HG02798 (cell line): Measurements from ENCODE around the gene TTC12.

Source experiments
- ATAC-seq: cut with Tn5 transposase; IDR thresholded peaks from one replicate; pipeline ENCODE4 v1.9.1; 2021; ENCODE audit warnings: mild to moderate bottlenecking; ENCODE audit not compliant: unreplicated experiment, poor library complexity

Gene TTC12

DNA sequence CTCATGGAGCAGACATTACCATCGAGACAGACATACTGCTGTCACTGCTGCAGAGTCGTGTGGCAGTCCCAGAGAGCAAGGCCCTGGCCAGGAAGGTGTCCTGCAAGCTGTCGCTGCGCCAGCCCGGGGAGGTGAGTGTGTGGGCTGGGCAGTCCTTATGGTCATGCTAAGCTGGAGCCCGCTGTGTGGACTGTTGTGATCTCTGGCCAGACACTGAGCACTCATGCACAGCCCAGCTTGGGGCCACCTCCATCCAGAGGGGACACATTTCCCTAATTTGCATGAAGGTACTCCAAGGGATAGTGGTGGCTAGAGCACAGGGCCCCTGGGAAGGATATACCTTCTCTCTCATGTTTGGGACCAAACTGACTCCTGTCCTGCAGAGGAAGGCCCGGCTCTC lies 82.8 kb downstream of the TTC12 start:
- ATAC-seq, result no peak

GRCh38 chr11:113397821-113398220 lies 83.4 kb downstream of the TTC12 start:
- no peak for ATAC-seq

- ATAC-seq, result no peak
Observed at GRCh38 chr11:113398669-113399430, 84.5 kb downstream of the TTC12 start.

GRCh38 chr11:113400631-113401230 lies 86.3 kb downstream of the TTC12 start:
- ATAC-seq, result no peak

DNA sequence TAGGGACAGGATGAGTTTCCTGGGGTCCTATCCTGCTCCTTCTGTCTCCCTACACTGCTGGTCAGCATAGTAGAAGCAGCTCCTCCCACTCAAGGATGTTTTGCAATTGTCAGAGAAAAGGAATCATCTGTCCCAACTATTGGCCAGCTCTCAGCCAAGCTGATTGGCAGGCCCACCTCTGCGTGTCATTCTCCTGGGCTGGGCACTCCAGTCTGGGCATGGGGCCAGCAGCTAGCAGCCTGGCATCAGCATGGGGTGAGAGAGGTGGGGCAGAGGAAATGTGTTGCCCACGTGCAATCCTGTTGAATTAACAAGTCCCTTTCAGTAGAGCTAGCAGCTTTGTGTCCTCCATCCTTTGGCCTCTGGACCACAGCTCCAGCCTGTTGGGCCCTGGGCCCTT lies 87.3 kb downstream of the TTC12 start:
- ATAC-seq, result no peak

DNA sequence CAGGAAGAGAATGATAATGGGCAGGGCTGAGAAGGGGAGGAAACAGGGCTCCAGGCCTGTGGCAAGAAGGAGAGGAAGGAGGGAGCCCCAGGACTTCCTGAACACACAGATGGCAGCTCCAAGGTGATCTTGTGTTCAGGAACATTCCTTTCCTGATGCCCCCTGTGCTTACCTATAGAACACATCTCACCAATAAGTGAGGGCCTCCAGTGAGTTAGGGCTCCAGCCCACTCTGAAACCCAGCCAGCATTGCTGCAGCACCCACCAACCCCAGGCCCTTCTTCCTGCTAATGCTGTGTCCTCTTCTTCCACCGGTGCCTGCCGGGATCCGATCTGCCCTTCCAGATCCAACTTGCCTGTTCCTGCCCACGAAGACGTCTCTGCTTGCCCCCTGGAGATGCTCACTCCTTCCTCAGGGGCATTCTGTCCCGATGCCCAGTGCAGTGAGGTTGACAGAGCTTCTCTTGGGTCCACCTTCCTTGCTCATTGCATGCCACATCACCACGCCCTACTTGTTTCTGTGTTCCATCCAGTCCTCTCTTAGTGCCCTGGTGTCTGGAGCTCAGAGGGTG lies 90.6 kb downstream of the TTC12 start:
- no peak for ATAC-seq

GRCh38 chr11:113405724-113406478 lies 91.5 kb downstream of the TTC12 start:
- ATAC-seq, result no peak

GRCh38 chr11:113407163-113407562 lies 92.8 kb downstream of the TTC12 start:
- no peak for ATAC-seq

DNA sequence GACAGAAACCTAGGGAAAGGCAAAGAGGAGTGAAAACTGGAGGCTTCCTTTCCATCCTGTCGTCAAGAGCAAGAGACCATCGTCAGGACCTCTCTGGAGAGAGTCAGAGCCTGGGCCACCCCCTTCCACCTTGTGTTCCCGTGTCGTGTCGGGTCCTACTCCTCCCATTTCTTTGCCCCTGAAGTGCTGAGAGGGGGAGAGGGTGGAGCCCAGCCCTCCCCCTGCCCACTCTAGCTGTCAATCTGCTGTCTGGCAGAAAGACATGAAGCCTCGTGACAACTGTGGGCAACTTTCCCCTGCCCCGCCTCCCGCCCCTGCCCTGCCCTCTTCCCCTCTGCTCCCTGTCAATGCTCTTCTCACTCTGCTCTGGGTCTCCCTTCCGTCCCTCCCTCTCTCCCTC lies 93.8 kb downstream of the TTC12 start:
- ATAC-seq, result no peak

- no peak for ATAC-seq
Observed at GRCh38 chr11:113408887-113409286, 94.5 kb downstream of the TTC12 start.

- ATAC-seq, result no peak
Observed at GRCh38 chr11:113409526-113409925, 95.1 kb downstream of the TTC12 start.

DNA sequence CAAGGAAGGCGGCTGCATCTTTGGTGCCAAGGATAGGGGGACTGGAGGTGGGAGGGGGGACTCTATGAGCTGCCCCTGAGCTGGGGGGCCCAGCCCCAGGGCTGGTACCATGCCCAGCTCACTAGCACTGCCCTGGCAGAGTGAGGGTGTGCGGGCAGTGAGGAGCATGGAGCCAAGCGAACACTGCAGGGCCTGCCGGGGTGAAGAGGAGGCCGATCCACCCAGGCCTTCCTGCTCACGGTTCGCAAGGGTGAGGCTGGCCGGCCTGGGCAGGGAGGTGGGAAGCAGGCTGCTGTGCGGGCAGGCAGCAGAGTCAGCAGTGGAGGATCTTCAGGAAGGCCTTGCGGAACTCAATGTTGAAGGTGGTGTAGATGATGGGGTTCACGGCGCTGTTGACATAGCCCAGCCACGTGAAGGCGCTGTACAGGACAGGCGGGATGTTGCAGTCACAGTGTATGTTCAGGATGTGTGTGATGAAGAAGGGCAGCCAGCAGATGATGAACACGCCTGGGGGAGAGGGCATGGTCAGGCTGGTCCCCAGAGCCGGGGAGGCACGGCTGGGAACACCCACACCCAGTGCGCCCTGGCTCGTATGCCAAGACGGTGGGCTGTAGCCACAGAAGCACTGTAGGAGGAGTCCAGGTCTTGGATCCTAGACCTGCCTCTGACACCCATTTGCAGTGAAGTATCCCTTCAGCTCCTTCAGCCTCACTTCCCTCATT lies 96.2 kb downstream of the TTC12 start:
- ATAC-seq, result no peak

GRCh38 chr11:113411536-113411935 lies 97.2 kb downstream of the TTC12 start:
- no peak for ATAC-seq

DNA sequence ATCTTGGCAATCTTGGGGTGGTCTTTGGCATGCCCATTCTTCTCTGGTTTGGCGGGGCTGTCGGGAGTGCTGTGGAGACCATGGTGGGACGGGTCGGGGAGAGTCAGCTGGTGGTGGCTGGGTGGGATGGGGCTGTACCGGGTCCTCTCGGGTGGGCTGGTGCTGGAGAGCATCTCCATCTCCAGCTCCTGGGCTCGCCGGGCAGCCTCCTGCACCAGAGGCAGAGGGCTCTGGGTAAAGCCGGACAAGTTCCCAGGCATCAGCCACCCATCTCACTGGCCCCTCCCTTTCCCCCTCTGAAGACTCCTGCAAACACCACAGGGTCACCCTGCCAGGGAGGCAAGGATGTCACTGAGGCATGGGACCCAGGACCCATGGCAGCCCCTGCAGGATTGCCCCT lies 98.3 kb downstream of the TTC12 start:
- ATAC-seq, result no peak

DNA sequence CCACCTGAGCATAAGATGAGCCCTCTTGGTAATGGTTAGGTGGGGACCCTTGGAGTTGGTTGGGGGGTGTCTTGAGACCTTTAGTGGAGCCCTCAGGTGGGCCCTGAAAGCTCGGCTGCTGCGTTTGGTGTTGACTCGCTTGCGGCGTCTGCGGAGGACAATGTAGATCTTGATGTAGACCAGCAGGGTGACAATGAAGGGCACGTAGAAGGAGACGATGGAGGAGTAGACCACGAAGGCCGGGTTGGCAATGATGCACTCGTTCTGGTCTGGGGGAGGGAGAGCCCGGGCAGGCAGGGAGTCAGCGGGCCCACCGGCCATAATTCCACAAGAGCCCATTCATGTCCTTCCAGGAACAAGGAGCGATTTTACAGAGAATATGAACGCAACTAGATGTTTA lies 101.0 kb downstream of the TTC12 start:
- no peak for ATAC-seq
